Endothelial cell (in vitro differentiated cells): ENCODE results near the gene OIP5. TPM values are rescaled to one million over a fixed set of nuclear protein-coding genes. Genes with fewer than 3 reads are reported as not detected.
"Not testable (repeated sequence)": the region's sequence is repeated elsewhere in the genome, so short reads cannot be mapped to it uniquely, and the experiment has no call there.

Experiments
- DNase-seq: peaks from one replicate; pipeline ENCODE4 v3.0.0; 2021; ENCODE audit warnings: low spot score
- H3K27ac Mint-ChIP-seq: one replicate; pipeline ENCODE4 v1.8.0; 2021; ENCODE audit warnings: mixed read lengths, inconsistent platforms; ENCODE audit not compliant: unreplicated experiment
- H3K27me3 Mint-ChIP-seq: one replicate; pipeline ENCODE4 v1.8.0; 2021; ENCODE audit warnings: mild to moderate bottlenecking, moderate library complexity, mixed read lengths, inconsistent platforms; ENCODE audit not compliant: unreplicated experiment
- H3K36me3 Mint-ChIP-seq: one replicate; pipeline ENCODE4 v1.8.0; 2021; ENCODE audit warnings: mild to moderate bottlenecking, low read depth, mixed read lengths, inconsistent platforms; ENCODE audit not compliant: unreplicated experiment
- H3K4me1 Mint-ChIP-seq: one replicate; pipeline ENCODE4 v1.8.0; 2021; ENCODE audit warnings: mild to moderate bottlenecking, mixed read lengths, inconsistent platforms; ENCODE audit not compliant: unreplicated experiment
- H3K4me3 Mint-ChIP-seq: one replicate; pipeline ENCODE4 v1.8.0; 2021; ENCODE audit warnings: mild to moderate bottlenecking, mixed read lengths, inconsistent platforms; ENCODE audit not compliant: unreplicated experiment
- H3K9me3 Mint-ChIP-seq: one replicate; pipeline ENCODE4 v1.8.0; 2021; ENCODE audit warnings: mixed read lengths, inconsistent platforms; ENCODE audit not compliant: unreplicated experiment
- CTCF ChIP-seq: fragments of 200-600 bp; sonication (generic); IDR thresholded peaks from one replicate; pipeline ENCODE4 v1.5.0; 2021; ENCODE audit warnings: antibody characterized with exemption; ENCODE audit not compliant: unreplicated experiment
- total RNA-seq: library from RNA; stranded (reverse); fragmentation: NEBNext Ultra II Directional; extraction: Animal tissue kit (Norgen Biotek cat#: 25700); gene quantifications from one replicate; pipeline ENCODE4 v1.2.1, GENCODE V29; 2021; ENCODE audit not compliant: unreplicated experiment

OIP5 gene
- total RNA-seq, 1 donor from 2014 or later, result 2.7 TPM

- Mint-ChIP-seq H3K27ac (no peak overlapping the region), H3K27me3 (no peaks in the 10 kb centered on the region), H3K4me3 (no peak overlapping the region), H3K36me3 (peaks cover 10% of the 10 kb centered on the region), H3K4me1 (peaks cover 9% of the 10 kb centered on the region), H3K9me3 (no peaks in the 10 kb centered on the region)
- no peak for DNase-seq
- TF ChIP-seq CTCF, result no peak
These were observed 68.5 kb downstream of the OIP5 start for GRCh38 chr15:41263891-41264351.

GRCh38 chr15:41262571-41262970 lies 69.8 kb downstream of the OIP5 start:
- Mint-ChIP-seq H3K36me3 (peaks cover 10% of the 10 kb centered on the region), H3K27ac (no peak overlapping the region), H3K4me1 (peaks cover 15% of the 10 kb centered on the region), H3K27me3 (no peaks in the 10 kb centered on the region), H3K4me3 (no peak overlapping the region), H3K9me3 (no peaks in the 10 kb centered on the region)
- TF ChIP-seq CTCF, result no peak
- DNase-seq, result no peak

DNA sequence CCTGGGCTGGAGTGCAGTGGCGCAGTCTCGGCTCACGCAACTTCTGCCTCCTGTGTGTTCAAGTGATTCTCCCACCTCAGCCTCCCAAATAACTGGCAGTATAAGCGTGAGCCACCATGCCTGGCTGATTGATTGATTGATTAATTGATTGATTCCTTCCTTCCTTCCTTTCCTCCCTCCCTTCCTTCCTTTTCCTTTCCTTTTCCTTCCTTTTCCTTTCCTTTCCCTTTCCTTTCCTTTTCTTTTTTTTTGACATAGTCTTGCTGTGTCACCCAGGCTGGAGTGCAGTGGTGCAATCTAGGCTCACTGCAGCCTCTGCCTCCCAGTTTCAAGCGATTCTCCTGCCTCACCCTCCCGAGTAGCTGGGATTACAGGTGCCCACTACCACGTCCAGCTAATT lies 71.5 kb downstream of the OIP5 start:
- H3K27me3 Mint-ChIP-seq, H3K9me3 Mint-ChIP-seq, H3K36me3 Mint-ChIP-seq, H3K4me3 Mint-ChIP-seq, H3K27ac Mint-ChIP-seq, DNase-seq: not testable (repeated sequence)
- peaks cover 15% of the 10 kb centered on the region for H3K4me1 Mint-ChIP-seq

DNA sequence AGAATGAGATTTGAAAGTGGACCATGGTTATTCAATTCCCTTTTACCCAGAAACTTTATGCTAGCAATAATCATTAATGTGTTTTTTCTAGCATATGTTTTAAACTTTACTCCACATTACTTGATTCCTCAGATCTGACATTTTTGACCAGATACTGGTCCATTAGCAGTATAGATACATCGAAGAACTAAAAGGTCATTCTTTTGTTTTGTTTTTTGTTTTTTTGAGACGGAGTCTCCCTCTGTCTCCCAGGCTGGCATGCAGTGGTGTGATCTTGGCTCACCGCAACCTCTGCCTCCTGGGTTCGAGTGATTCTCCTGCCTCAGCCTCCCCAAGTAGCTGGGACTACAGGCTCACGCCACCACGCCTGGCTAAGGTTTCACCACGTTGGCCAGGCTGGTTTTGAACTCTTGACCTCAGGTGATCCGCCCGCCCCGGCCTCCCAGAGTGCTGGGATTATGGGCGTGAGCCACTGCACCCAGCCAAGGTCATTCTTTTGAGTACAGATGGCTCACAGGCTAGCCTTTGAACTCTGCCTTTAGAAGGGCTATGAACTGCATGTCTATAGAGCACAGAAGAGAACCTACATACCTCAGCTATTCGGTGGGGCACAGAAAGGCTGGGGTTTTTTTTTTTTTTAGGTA lies 72.7 kb downstream of the OIP5 start:
- Mint-ChIP-seq H3K27ac (no peak overlapping the region), H3K4me1 (peaks cover 15% of the 10 kb centered on the region), H3K36me3 (peaks cover 6% of the 10 kb centered on the region), H3K4me3 (no peak overlapping the region), H3K27me3 (no peaks in the 10 kb centered on the region), H3K9me3 (no peaks in the 10 kb centered on the region)
- TF ChIP-seq CTCF, result no peak
- no peak for DNase-seq

Other genes starting within 250 kb of the OIP5 start
- gene INO80, start 216.3 kb downstream of the OIP5 start, total RNA-seq, result 26.6 TPM
- gene EXD1, start 101.8 kb downstream of the OIP5 start, total RNA-seq, result not detected
- 132 TPM for gene CHP1, start 101.3 kb downstream of the OIP5 start, total RNA-seq
- 16.9 TPM for gene NUSAP1, start 290 bp upstream of the OIP5 start, total RNA-seq
- gene NDUFAF1, start 69.9 kb upstream of the OIP5 start, total RNA-seq, result 16.0 TPM
- 60.8 TPM for gene RTF1, start 84.5 kb upstream of the OIP5 start, total RNA-seq
- gene ITPKA, start 161.3 kb upstream of the OIP5 start, total RNA-seq, result 4.2 TPM
- gene LTK, start 181.2 kb upstream of the OIP5 start, total RNA-seq, result 25.7 TPM
- gene RPAP1, start 211.7 kb upstream of the OIP5 start, total RNA-seq, result 41.2 TPM
- gene TYRO3, start 226.6 kb upstream of the OIP5 start, total RNA-seq, result 115 TPM